ENCODE measurements around the gene C17orf100.

DNA sequence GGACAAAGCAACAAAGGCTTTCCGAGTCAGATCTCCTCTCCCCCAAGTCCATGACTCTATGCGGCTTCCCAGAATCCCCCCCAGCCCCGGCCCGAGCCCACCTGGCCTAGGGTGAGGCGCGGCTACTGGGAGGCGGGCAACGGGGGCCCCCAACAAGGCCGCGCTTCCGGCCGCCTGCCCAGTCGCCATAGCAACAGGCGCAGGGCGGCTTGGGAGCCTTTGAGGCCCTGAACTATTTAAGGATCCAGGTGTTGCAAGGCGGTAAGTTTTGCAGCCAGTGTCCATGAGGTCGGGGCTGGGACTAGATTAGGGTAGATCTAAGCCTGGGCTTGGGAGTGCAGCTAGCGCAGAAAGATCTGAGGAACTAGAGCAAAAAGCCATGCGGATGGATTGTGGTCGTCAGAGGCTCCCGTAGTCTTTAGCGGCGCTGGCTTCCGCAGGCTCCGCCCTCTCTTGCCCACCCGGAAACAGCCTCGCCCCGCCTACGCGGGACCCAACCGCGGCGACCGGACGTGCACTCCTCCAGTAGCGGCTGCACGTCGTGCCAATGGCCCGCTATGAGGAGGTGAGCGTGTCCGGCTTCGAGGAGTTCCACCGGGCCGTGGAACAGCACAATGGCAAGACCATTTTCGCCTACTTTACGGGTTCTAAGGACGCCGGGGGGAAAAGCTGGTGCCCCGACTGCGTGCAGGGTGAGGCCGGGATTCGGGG, 10.9 kb upstream of the C17orf100 start, which contains the start of the genes KIAA0753 and TXNDC17:
- TF ChIP-seq, protein P1, sequence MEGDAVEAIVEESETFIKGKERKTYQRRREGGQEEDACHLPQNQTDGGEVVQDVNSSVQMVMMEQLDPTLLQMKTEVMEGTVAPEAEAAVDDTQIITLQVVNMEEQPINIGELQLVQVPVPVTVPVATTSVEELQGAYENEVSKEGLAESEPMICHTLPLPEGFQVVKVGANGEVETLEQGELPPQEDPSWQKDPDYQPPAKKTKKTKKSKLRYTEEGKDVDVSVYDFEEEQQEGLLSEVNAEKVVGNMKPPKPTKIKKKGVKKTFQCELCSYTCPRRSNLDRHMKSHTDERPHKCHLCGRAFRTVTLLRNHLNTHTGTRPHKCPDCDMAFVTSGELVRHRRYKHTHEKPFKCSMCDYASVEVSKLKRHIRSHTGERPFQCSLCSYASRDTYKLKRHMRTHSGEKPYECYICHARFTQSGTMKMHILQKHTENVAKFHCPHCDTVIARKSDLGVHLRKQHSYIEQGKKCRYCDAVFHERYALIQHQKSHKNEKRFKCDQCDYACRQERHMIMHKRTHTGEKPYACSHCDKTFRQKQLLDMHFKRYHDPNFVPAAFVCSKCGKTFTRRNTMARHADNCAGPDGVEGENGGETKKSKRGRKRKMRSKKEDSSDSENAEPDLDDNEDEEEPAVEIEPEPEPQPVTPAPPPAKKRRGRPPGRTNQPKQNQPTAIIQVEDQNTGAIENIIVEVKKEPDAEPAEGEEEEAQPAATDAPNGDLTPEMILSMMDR (IDR thresholded peaks at IDR 0.05) = peak in 1 of 3 experiments; percentile 19
- TF ChIP-seq POLR2A (IDR thresholded peaks at IDR 0.05; ENCODE audit: low read depth) = peak; percentile 73
- no peak for TF ChIP-seq EP300 (IDR thresholded peaks at IDR 0.05)
- peak; percentile 91 to 97 for TF ChIP-seq POLR2AphosphoS5 (IDR thresholded peaks at IDR 0.05)
